Smooth muscle cell (in vitro differentiated cells): ENCODE results near the gene MACROD2. TPM values are rescaled to one million over a fixed set of nuclear protein-coding genes. Genes with fewer than 3 reads are reported as not detected.

Source experiments
- DNase-seq: peaks from one replicate; lab custom pipeline; 2025; ENCODE audit not compliant: unreplicated experiment; lab: John Stamatoyannopoulos, UW
- H2AFZ ChIP-seq: fragments of 200-600 bp; sonication (generic); 2 replicates; pipeline ENCODE4 v1.6.0; 2016; ENCODE audit warnings: antibody characterized with exemption, low read depth, mild to moderate bottlenecking
- H3F3A ChIP-seq: fragments of 200-600 bp; sonication (generic); 2 replicates; pipeline ENCODE4 v1.6.0; 2017; ENCODE audit warnings: antibody characterized with exemption, low read depth
- H3K27ac ChIP-seq: fragments of 200-600 bp; sonication (generic); 2 replicates; pipeline ENCODE4 v1.5.1; 2016; ENCODE audit warnings: low read depth, mild to moderate bottlenecking
- H3K27me3 ChIP-seq: fragments of 200-600 bp; sonication (generic); 2 replicates; pipeline ENCODE4 v1.6.1; 2016; ENCODE audit warnings: low read depth, mild to moderate bottlenecking
- H3K36me3 ChIP-seq: fragments of 200-600 bp; sonication (generic); 2 replicates; pipeline ENCODE4 v1.5.1; 2016; ENCODE audit warnings: low read depth
- H3K4me1 ChIP-seq: fragments of 200-600 bp; sonication (generic); 2 replicates; pipeline ENCODE4 v1.5.1; 2016; ENCODE audit warnings: low read depth
- H3K4me2 ChIP-seq: fragments of 200-600 bp; sonication (generic); 2 replicates; pipeline ENCODE4 v1.6.0; 2016; ENCODE audit warnings: mild to moderate bottlenecking
- H3K4me3 ChIP-seq: fragments of 200-600 bp; sonication (generic); 2 replicates; pipeline ENCODE4 v1.5.1; 2016; ENCODE audit warnings: mild to moderate bottlenecking
- H3K79me2 ChIP-seq: fragments of 200-600 bp; sonication (generic); 2 replicates; pipeline ENCODE4 v1.6.0; 2016; ENCODE audit warnings: low read depth, mild to moderate bottlenecking
- H3K9ac ChIP-seq: fragments of 200-600 bp; sonication (generic); 2 replicates; pipeline ENCODE4 v1.6.0; 2016; ENCODE audit warnings: low read depth
- H3K9me3 ChIP-seq: fragments of 200-600 bp; sonication (generic); replicated peaks from 2 replicates; pipeline ENCODE4 v1.5.1; 2016; ENCODE audit warnings: low read depth
- H4K20me1 ChIP-seq: fragments of 200-600 bp; sonication (generic); 2 replicates; pipeline ENCODE4 v1.6.0; 2016; ENCODE audit warnings: low read depth
- CTCF ChIP-seq: fragments of 200-600 bp; sonication (generic); IDR thresholded peaks from 2 replicates; pipeline ENCODE4 v1.5.1; 2017; ENCODE audit warnings: borderline replicate concordance, mild to moderate bottlenecking, antibody characterized with exemption; ENCODE audit not compliant: insufficient read depth, poor library complexity, severe bottlenecking
- WGBS: methylation state at CpG from one replicate; pipeline ENCODE4 v1.1.7; 2016; ENCODE audit warnings: low lambda C conversion rate; 5-methylcytosine and 5-hydroxymethylcytosine counted together
- polyA plus RNA-seq: library from polyadenylated mRNA; unstranded; fragments of >200 nt; fragmentation: Nextera tagmentation; extraction: Ambion mirVana; gene quantifications from 2 replicates; pipeline ENCODE4 v1.2.1, GENCODE V29; 2016
- total RNA-seq: library from RNA; depleted of rRNA; stranded (reverse); fragments of >200 nt; gene quantifications from 2 replicates; pipeline ENCODE4 v1.2.3, GENCODE V29; 2014

Gene MACROD2
- total and polyA plus RNA-seq, 2 experiments from 2014 or later: 0.04 to 0.32 TPM

GRCh38 chr20:15141861-15142260 is 1146.5 kb downstream of the MACROD2 start:
- no peaks in the 10 kb centered on the region for H3K79me2 ChIP-seq
- no peak for DNase-seq
- H3K27me3 ChIP-seq: no peaks in the 10 kb centered on the region
- no peaks in the 10 kb centered on the region for H3K36me3 ChIP-seq
- H3K9ac ChIP-seq: no peak overlapping the region
- H4K20me1 ChIP-seq: no peaks in the 10 kb centered on the region
- no peaks in the 10 kb centered on the region for H3K4me1 ChIP-seq
- H3K4me3 ChIP-seq: no peak overlapping the region
- H3F3A ChIP-seq: no peaks in the 10 kb centered on the region
- H3K4me2 ChIP-seq: no peak overlapping the region
- no peak overlapping the region for H3K27ac ChIP-seq
- 96% methylated on average over 4 of the region's 4 CpGs for WGBS
- H2AFZ ChIP-seq: no peak overlapping the region
- no peaks in the 10 kb centered on the region for H3K9me3 ChIP-seq
- TF ChIP-seq CTCF: no peak

- Histone ChIP-seq H3K4me2 (no peak overlapping the region), H3F3A (no peaks in the 10 kb centered on the region), H2AFZ (no peak overlapping the region), H3K79me2 (no peaks in the 10 kb centered on the region), H3K27me3 (no peaks in the 10 kb centered on the region), H3K4me3 (no peak overlapping the region), H3K9me3 (no peaks in the 10 kb centered on the region), H3K27ac (no peak overlapping the region), H4K20me1 (no peaks in the 10 kb centered on the region), H3K9ac (no peak overlapping the region), H3K4me1 (no peaks in the 10 kb centered on the region), H3K36me3 (no peaks in the 10 kb centered on the region)
- TF ChIP-seq CTCF: no peak
- DNase-seq: no peak
- 92% methylated on average over 1 of the region's 1 CpG for WGBS
Observed at GRCh38 chr20:15143478-15143877, 1148.2 kb downstream of the MACROD2 start.

- WGBS: 60% methylated on average over 3 of the region's 3 CpGs
- no peak overlapping the region for H3K27ac ChIP-seq
- H3K9ac ChIP-seq: no peak overlapping the region
- H3F3A ChIP-seq: no peaks in the 10 kb centered on the region
- H3K4me1 ChIP-seq: no peaks in the 10 kb centered on the region
- no peaks in the 10 kb centered on the region for H3K9me3 ChIP-seq
- no peaks in the 10 kb centered on the region for H3K27me3 ChIP-seq
- no peak overlapping the region for H2AFZ ChIP-seq
- TF ChIP-seq CTCF: no peak
- no peak overlapping the region for H3K4me2 ChIP-seq
- no peaks in the 10 kb centered on the region for H4K20me1 ChIP-seq
- DNase-seq: no peak
- no peaks in the 10 kb centered on the region for H3K36me3 ChIP-seq
- H3K4me3 ChIP-seq: no peak overlapping the region
- H3K79me2 ChIP-seq: no peaks in the 10 kb centered on the region
Observed at GRCh38 chr20:15144916-15145315, 1149.6 kb downstream of the MACROD2 start.

GRCh38 chr20:15146948-15147347 is 1151.6 kb downstream of the MACROD2 start:
- H2AFZ ChIP-seq: no peak overlapping the region
- no peak overlapping the region for H3K4me2 ChIP-seq
- no peak for TF ChIP-seq CTCF
- no peaks in the 10 kb centered on the region for H3K4me1 ChIP-seq
- 92% methylated on average over 2 of the region's 2 CpGs for WGBS
- no peak overlapping the region for H3K27ac ChIP-seq
- no peaks in the 10 kb centered on the region for H3K36me3 ChIP-seq
- H3K9me3 ChIP-seq: no peaks in the 10 kb centered on the region
- H4K20me1 ChIP-seq: no peaks in the 10 kb centered on the region
- DNase-seq: no peak
- H3F3A ChIP-seq: no peaks in the 10 kb centered on the region
- H3K9ac ChIP-seq: no peak overlapping the region
- no peak overlapping the region for H3K4me3 ChIP-seq
- H3K27me3 ChIP-seq: no peaks in the 10 kb centered on the region
- H3K79me2 ChIP-seq: no peaks in the 10 kb centered on the region
